MCF 10A (cell line): ENCODE measurements around the gene TMEM151A. TPM values are rescaled to one million over a fixed set of nuclear protein-coding genes. Genes with fewer than 3 reads are reported as not detected.
"Not testable (repeated sequence)": the region's sequence is repeated elsewhere in the genome, so short reads cannot be mapped to it uniquely, and the experiment has no call there.

Experiments
- BruUV-seq: library from RNA; stranded (reverse); fragments of 400-500 nt; replicated peaks from 2 replicates; lab custom pipeline; 2021; lab: Mats Ljungman, UMichigan
- CTCF ChIA-PET: fragments of 300-600 bp; sonication (Branson Sonifier 250); formaldehyde crosslinking; extraction: SDS; loops from one replicate; lab custom pipeline; 2021; ENCODE audit warnings: antibody characterized with exemption, inconsistent platforms; lab: Yijun Ruan, JAX
- POLR2A ChIA-PET: fragments of 300-600, 350-650 bp; sonication (Branson Sonifier 250); formaldehyde crosslinking; extraction: SDS; loops from one replicate; lab custom pipeline; 2020; ENCODE audit warnings: antibody characterized with exemption, inconsistent platforms; lab: Yijun Ruan, JAX
- DNase-seq: peaks from one replicate; pipeline ENCODE4 v3.0.0-alpha.2; 2018; ENCODE audit not compliant: unreplicated experiment
- H3K27ac Mint-ChIP-seq: one replicate; pipeline ENCODE4 v1.8.0; 2022; ENCODE audit warnings: mild to moderate bottlenecking, low read depth, mixed read lengths; ENCODE audit not compliant: unreplicated experiment
- H3K27me3 Mint-ChIP-seq: one replicate; pipeline ENCODE4 v1.8.0; 2022; ENCODE audit warnings: mixed read lengths; ENCODE audit not compliant: insufficient read depth, unreplicated experiment
- H3K36me3 Mint-ChIP-seq: one replicate; pipeline ENCODE4 v1.8.0; 2022; ENCODE audit warnings: mild to moderate bottlenecking, moderate library complexity, mixed read lengths; ENCODE audit not compliant: insufficient read depth, unreplicated experiment
- H3K4me1 Mint-ChIP-seq: one replicate; pipeline ENCODE4 v1.8.0; 2022; ENCODE audit warnings: mixed read lengths; ENCODE audit not compliant: insufficient read depth, unreplicated experiment
- H3K4me3 Mint-ChIP-seq: one replicate; pipeline ENCODE4 v1.8.0; 2022; ENCODE audit warnings: mild to moderate bottlenecking, moderate library complexity, mixed read lengths; ENCODE audit not compliant: unreplicated experiment
- H3K9me3 Mint-ChIP-seq: one replicate; pipeline ENCODE4 v1.8.0; 2022; ENCODE audit warnings: mixed read lengths; ENCODE audit not compliant: unreplicated experiment
- intact Hi-C: fragments of 100-400 bp; cut with micrococcal nuclease; formaldehyde crosslinking; loops from 2 replicates; pipeline ENCODE4 v1.14.1; 2022
- total RNA-seq: library from RNA; stranded (reverse); gene quantifications from 2 replicates; pipeline ENCODE4 v1.2.3, GENCODE V29; 2022
- TF ChIP-seq, protein P1 (sequence below): fragments of 200-600 bp; IDR thresholded peaks from one replicate; pipeline ENCODE4 v1.8.0; 2022; ENCODE audit warnings: antibody characterized with exemption, mild to moderate bottlenecking; ENCODE audit not compliant: unreplicated experiment

TMEM151A gene
- total RNA-seq, 1 experiment from 2014 or later: not detected

GRCh38 chr11:66247295-66247694 is 44.4 kb upstream of the TMEM151A start:
- BruUV-seq: no TSS peak
- no peak overlapping the region for H3K27ac Mint-ChIP-seq
- intact Hi-C loops: no loop called here

DNA sequence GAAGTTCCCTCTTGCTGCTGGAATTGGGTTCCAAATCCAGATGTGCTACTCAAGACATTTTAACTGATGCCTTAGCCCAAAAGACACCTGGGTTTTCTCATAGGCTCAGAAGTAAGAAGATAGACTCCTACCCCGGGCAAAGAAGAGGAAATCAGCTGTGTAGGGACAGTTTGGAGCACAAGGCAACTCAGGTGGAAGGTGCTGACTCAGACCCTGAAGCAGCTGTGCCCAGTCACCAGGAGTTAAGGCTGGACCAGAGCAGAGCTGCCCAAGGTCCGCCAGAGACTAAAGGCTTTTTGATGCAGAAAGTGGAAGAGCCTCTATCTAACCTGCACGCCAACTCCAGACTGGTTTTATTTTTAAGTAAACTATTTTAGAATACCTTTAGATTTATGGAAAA is 43.9 kb upstream of the TMEM151A start:
- Mint-ChIP-seq H3K36me3 (peaks cover 29% of the 10 kb centered on the region), H3K4me1 (no peaks in the 10 kb centered on the region), H3K9me3 (no peaks in the 10 kb centered on the region), H3K4me3 (no peak overlapping the region), H3K27me3 (no peaks in the 10 kb centered on the region), H3K27ac (no peak overlapping the region)
- TF ChIP-seq, protein P1, sequence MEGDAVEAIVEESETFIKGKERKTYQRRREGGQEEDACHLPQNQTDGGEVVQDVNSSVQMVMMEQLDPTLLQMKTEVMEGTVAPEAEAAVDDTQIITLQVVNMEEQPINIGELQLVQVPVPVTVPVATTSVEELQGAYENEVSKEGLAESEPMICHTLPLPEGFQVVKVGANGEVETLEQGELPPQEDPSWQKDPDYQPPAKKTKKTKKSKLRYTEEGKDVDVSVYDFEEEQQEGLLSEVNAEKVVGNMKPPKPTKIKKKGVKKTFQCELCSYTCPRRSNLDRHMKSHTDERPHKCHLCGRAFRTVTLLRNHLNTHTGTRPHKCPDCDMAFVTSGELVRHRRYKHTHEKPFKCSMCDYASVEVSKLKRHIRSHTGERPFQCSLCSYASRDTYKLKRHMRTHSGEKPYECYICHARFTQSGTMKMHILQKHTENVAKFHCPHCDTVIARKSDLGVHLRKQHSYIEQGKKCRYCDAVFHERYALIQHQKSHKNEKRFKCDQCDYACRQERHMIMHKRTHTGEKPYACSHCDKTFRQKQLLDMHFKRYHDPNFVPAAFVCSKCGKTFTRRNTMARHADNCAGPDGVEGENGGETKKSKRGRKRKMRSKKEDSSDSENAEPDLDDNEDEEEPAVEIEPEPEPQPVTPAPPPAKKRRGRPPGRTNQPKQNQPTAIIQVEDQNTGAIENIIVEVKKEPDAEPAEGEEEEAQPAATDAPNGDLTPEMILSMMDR: no peak
- POLR2A ChIA-PET: no interaction called here
- intact Hi-C loops: no loop called here
- DNase-seq: no peak
- no TSS peak for BruUV-seq
- CTCF ChIA-PET: interaction anchor here (0.7 to 1.7 kb wide), 3 partner anchors 11 to 643 kb away, joined by 3 to 9 read pairs (median 6); no protein-coding TSS in a partner anchor

More at GRCh38 chr11:66247295-66247694, 44.4 kb upstream of the TMEM151A start:
- ChIA-PET POLR2A (no interaction called here), CTCF (interaction anchor here (0.7 to 1.7 kb wide), 3 partner anchors 11 to 644 kb away, joined by 3 to 9 read pairs (median 6); no protein-coding TSS in a partner anchor)
- no peaks in the 10 kb centered on the region for H3K27me3 Mint-ChIP-seq
- TF ChIP-seq, protein P1: no peak
- peaks cover 33% of the 10 kb centered on the region for H3K36me3 Mint-ChIP-seq
- H3K4me1 Mint-ChIP-seq: no peaks in the 10 kb centered on the region
- no peaks in the 10 kb centered on the region for H3K9me3 Mint-ChIP-seq
- DNase-seq: no peak
- H3K4me3 Mint-ChIP-seq: no peak overlapping the region

DNA sequence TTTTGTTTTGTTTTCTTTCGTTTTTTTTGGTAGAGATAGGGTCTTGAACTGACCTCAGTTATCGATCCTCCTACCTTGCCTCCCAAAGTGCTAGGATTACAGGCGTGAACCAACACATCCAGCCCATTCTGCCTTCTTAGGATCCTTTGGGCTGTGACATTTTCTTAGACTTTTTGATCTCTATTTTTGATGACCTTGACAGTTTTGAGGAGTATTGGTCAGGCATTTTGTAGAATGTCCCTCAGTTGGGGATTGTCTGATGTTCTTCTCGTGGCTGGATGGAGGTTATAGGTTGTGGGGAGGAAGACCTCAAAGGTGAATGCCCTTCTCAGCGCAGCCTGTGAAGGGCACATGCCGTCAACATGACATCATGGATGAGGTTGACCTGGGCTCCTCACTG is 42.8 kb upstream of the TMEM151A start:
- intact Hi-C loops: no loop called here
- no TSS peak for BruUV-seq
- ChIA-PET CTCF (no interaction called here), POLR2A (no interaction called here)
- Mint-ChIP-seq H3K27me3 (no peaks in the 10 kb centered on the region), H3K9me3 (no peaks in the 10 kb centered on the region), H3K4me1 (no peaks in the 10 kb centered on the region), H3K4me3 (no peak overlapping the region), H3K36me3 (peaks cover 21% of the 10 kb centered on the region), H3K27ac (no peak overlapping the region)
- no peak for DNase-seq
- TF ChIP-seq, protein P1: no peak

GRCh38 chr11:66251809-66252208 is 39.9 kb upstream of the TMEM151A start:
- no peaks in the 10 kb centered on the region for H3K27me3 Mint-ChIP-seq
- intact Hi-C loops: no loop called here
- BruUV-seq: no TSS peak
- H3K9me3 Mint-ChIP-seq: no peaks in the 10 kb centered on the region
- TF ChIP-seq, protein P1: no peak
- H3K27ac Mint-ChIP-seq: no peak overlapping the region
- no peak overlapping the region for H3K4me3 Mint-ChIP-seq
- H3K4me1 Mint-ChIP-seq: peaks cover 3% of the 10 kb centered on the region
- CTCF ChIA-PET: no interaction called here
- H3K36me3 Mint-ChIP-seq: peaks cover 4% of the 10 kb centered on the region
- POLR2A ChIA-PET: no interaction called here
- no peak for DNase-seq

GRCh38 chr11:66253081-66253480 is 38.6 kb upstream of the TMEM151A start:
- POLR2A ChIA-PET: interaction anchor here (0.7 kb wide), 1 partner anchor 8 kb away, joined by 4 read pairs; no protein-coding TSS in a partner anchor
- H3K36me3 Mint-ChIP-seq, H3K27ac Mint-ChIP-seq, H3K27me3 Mint-ChIP-seq, BruUV-seq, H3K9me3 Mint-ChIP-seq, H3K4me1 Mint-ChIP-seq, DNase-seq, H3K4me3 Mint-ChIP-seq, CTCF ChIA-PET, intact Hi-C loops: not testable (repeated sequence)
